HG03064 (cell line): ENCODE results near the gene RUNX3.
"Not testable (repeated sequence)": the region's sequence is repeated elsewhere in the genome, so short reads cannot be mapped to it uniquely, and the experiment has no call there.

Experiments
- ATAC-seq: cut with Tn5 transposase; IDR thresholded peaks from one replicate; pipeline ENCODE4 v1.9.1; 2021; ENCODE audit warnings: low read depth; ENCODE audit not compliant: unreplicated experiment

The RUNX3 gene

GRCh38 chr1:24891367-24891766 lies 38.7 kb downstream of the RUNX3 start:
- ATAC-seq: not testable (repeated sequence)

- ATAC-seq: no peak
Measured at GRCh38 chr1:24890887-24891286, 39.2 kb downstream of the RUNX3 start.

DNA sequence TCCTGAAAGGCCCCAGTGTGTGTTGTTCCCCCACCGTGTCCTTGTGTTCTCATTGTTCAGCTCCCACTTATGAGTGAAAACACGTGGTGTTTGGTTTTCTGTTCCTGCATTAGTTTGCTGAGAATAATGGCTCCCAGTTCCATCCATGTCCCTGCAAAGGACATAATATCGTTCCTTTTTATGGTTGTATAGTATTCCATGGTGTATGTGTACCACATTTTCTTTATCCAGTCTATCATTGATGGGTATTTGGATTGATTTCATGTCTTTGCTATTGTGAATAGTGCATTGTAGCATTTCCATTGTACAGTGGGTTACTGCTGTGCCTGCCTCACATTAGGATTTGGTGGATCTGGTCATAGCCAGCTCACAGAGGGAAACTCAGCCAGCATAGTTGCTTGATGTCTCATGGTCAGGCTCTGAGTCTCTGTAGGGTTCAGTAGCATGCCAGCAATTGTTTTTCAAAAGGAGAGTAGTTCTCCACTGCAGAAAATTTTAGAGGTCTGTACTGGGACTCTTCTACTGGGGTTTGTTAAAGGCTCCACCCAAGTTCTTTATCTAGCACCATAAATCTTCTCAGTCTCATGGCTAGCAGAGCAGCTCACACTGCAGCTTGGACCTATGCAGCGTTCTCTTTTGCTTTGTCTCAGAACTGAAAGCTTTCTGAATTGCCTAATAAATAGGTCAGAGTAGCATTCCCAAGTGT lies 41.0 kb downstream of the RUNX3 start:
- ATAC-seq: no peak

- no peak for ATAC-seq
Measured at GRCh38 chr1:24888061-24888970, 41.8 kb downstream of the RUNX3 start.

- no peak for ATAC-seq
Measured at GRCh38 chr1:24886241-24886640, 43.8 kb downstream of the RUNX3 start.

DNA sequence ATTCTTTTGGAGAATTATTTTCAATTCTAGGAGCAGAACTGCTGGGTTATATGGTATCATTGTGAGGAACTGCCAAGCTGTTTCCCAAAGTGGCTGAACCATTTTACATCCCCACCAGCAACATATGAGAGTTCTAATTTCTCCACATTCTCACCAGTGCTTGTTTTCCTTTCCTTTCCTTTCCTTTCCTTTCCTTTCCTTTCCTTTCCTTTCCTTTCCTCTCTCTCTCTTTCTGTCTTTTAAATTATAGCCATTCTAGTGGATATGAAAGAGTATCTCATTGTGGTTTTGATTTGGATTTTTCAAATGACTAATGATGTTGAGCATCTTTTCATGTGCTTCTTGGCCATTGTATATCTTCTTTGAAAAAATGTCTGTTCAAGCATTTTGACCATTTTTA lies 45.3 kb downstream of the RUNX3 start:
- ATAC-seq: no peak

GRCh38 chr1:24881034-24881433 lies 49.0 kb downstream of the RUNX3 start:
- no peak for ATAC-seq

DNA sequence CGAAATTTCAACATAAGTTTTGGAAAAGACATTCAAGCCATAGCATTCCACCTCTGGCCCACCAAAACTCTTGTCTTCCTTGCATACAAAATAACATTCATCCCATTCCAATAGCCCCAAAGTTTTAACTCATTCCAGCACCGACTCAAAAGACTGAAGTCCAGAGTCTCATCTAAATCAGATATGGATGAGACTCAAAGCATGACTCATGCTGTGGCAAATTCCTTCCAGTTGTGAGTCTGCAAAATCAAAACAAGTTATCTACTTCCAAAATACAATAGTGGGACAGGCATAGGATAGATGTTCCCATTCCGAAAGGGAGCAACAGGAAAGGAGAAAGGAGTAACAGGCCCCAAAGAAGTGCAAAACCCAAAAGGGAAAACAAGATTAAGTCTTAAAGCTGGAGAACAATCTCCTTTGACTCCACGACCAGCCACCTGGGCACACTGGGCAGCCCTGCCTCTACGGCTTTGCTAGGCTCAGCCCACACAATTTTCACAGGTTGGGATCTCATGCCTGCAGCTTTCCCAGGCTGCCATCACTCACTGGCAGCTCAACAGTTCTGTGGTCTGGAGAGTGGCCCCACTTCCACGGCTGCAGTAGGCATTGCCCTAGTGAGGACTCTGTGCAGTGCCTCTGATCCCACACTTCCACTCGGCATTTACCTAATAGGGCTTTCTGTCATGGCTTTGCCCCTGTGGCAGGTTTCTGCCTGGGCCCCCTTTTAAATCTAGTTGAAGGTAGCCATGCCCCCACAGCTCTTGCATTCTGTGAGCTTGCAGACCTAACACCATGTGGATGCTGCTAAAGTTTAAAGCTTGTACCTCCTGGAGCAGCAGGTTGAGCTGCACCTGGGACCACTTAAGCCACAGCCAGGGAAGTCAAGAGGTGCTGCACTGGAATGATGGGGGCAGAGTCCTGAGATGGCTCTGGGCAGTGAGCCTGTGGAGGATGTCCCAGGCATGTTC lies 51.0 kb downstream of the RUNX3 start:
- ATAC-seq: no peak

DNA sequence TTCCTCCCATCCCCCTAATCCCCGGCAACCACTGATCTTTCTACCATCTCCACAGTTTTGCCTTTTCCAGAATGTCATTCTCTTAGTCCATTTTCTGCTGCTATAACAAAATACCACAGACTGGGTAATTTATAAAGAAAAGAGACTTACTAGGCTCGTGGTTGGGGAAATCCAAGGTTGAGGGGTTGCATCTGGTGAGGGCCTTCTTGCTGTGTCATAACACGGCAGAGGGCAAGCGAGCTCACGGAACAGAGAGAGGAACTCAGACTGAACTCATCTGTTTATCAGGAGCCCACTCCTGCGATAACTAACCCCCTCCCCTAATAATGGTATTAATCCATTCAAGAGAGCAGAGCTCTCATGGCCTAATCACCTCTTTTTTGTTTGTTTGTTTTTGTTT lies 52.0 kb downstream of the RUNX3 start:
- no peak for ATAC-seq

DNA sequence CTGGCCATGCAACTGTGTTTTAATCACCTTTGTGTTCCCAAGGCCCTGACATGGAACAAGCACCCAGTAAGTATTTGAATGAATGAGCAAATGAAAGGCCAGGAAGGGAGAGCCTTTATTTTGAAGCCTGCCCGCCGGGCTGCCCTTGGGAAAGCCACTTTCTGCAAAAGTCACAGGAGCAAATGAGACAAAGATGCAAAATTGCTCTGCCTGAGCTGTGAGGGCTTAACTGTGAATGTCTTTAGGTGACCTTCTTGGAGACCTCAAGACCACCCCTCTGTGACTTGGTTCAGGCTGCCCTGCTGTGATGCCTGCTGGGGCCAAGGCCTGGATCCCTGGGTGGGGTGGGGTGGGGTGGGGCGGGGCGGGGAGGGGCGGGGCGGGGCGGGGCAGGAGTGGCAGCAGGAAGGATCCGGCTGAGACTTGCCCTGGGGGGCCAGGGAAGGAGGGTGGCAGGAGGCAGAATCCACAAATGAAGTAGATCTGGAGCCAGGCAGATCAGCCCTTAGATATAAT lies 54.0 kb downstream of the RUNX3 start:
- ATAC-seq: no peak

DNA sequence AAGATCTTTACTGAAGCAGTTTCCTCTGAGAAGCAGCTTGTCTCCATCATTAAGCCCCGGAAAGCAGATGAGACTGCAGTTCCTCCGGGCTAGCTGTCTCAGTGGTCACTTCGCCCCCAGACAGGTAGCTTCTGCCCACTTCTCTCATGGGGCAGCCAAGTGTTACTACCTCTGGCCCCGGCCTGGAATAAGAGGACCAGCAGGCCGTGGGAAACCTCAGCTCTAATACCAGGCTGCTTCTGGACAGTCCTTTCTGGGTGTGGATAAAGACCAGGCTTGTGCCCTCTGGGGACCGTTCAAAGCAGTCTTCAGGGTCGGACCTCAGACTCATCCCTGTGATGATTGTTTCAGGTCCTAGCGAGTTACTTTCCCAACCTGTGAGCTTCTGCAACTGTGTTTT lies 54.8 kb downstream of the RUNX3 start:
- no peak for ATAC-seq

GRCh38 chr1:24874611-24875234 lies 55.4 kb downstream of the RUNX3 start:
- ATAC-seq: no peak

- no peak for ATAC-seq
Measured at GRCh38 chr1:24874056-24874455, 56.0 kb downstream of the RUNX3 start.

GRCh38 chr1:24873148-24873547 lies 56.9 kb downstream of the RUNX3 start:
- ATAC-seq: no peak

DNA sequence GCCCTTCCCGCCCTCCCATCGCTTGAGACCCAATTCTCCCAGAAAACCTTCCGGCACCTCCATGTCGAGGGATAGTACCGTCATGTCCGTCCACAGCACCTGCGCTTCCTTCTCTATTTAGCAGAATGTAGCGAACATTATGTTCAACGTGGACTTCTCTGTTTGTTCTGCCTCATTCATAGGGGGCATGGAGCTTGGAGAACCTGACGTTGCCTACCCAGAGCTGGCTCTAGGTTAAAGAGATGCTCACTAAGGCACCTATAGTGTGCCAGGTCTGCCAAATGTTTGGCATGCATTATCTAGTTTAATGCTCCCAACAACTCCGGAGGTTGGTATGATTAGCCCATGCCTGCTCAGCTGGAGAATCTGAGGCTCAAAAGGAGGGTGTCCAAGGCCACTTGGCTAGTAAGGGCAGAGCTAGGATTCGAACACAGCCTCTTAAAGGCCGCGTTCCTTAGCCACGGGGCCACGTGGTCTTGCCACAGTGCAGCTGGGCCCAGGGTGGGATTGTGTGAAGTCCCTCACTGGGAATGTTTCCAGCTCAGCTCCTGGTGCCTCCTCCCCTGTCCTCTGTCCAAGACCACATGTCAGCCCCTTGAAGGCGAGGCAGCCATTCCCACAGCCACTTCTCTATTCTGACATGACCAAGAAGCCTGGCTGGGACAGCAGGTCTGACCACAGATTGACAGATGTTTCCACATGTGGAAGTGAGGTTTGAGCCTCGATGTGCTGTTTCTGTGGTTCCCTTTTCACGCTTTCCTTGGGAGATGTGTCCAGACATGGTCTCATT lies 57.8 kb downstream of the RUNX3 start:
- ATAC-seq: no peak

DNA sequence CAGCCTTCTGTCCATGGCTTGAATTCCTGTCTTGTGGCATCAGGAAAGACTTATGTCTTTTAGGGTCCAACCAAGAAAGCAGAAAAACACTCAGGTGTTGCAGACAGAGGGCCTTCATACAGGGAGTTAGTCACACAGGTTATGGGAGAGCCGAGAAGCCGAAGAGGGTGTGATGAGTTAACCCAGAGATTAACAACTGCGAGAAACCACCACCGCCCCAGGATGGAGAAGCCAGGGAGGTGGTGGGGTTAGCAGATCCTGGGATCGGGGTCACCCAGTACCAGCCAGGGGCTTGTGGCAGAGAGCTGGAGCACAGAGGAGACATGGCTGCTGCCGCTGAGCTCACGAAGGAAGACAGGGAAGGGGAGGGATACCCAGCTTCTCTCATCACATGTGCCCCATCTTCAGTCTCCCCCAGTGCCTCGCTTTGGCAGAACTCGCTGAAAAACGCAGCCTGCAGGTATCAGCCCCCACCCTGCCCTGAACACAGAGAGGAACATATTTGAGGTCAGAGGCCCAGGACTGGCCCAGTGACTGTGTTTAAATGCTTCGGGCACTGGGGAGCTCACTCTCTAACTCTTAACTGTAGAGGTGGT lies 58.7 kb downstream of the RUNX3 start:
- no peak for ATAC-seq

DNA sequence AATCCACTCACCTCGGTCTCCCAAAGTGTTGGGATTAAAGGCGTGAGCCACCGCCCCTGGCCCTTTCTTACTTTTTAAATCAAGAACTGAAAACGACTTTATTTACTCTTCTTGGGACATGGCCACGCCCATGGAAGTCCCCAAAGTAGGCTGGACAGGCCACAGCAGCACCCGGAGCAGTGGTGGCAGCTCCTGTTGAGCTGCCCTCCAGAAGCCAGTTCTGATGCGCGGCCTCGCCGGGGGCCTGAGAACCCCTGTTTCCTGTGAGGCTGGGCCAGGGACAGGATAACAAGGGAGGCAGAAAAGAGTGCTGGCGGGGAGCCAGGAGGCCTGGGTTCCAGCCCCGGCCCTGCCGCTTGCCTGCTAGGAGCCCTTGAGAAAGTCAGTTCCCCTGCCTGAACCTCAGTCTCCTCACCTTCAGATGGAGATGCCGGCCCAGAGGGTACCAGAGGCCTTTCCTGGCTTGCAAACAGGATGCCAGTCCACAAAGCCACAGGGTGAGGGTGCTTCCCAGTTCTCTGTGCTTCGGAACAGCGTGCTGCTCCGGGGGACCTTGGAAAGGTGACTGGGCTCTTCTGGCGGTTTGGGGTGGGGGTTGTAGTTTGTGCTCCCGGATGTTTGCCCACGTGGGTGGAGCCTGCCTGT lies 59.4 kb downstream of the RUNX3 start:
- no peak for ATAC-seq
